ENCODE measurements around the gene CST9.

Gene CST9

DNA sequence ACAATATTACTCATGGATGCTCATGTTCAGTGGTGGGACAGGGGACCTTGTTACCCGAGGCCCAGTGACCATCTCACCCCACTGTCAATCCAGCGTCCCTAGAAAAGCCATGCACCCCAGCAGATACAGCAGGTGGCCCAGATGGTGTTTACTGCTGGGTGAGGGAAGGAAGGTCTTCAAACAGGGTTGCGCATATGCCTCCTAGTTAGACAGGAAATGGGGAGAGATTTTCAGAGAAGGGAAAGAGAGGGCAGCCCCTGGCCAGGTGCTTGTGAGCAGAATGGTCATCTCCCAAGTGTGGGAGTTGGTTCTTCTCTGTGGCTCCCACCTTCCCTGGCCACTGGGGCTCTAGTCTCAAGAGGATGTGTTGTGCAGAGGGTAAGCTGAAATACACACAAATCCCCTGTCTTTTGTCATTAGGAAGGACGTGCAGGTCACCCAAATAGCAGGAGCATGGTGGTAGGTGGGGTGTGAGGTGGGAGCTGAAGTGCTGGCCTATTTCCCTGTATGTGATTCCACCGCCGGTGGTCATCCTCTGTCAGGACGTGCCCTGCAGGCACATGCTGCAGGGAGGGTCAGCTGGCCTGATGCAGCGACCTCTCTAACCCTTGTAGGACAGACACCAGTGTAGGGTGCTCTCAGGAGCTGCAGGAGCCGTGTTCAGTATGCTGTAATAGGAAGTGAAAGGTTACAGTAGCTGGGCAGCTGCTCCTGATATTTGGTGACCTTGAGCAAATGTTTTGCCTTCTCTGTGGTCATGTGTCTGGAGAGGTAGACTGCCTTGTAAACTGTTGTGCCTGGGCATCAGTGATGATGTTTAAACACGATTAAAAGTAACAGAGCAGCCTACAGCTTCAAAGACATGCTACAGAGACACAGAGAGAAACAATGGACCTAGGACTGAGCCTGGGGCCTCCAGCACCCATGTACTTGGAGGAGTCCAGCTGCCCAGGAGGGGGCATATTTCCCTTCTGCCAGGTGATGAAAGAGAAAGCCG is 35.3 kb upstream of the CST9 start:
- Histone ChIP-seq H3K4me3 (ENCODE audit: low read depth in 1 of 2, low read length in 1 of 2) (no peak overlapping the region), H3K9me3 (no peaks in the 10 kb centered on the region), H3K27ac (no peak overlapping the region), H3K36me3 (no peaks in the 10 kb centered on the region), H3K27me3 (peaks cover 46% of the 10 kb centered on the region), H3K4me1 (ENCODE audit: control insufficient read depth in 1 of 2, insufficient read depth in 1 of 2, low read depth in 1 of 2, low read length in 1 of 2) (peaks cover 4 to 18% of the 10 kb centered on the region in 2 experiments)
- TF ChIP-seq, protein P1, sequence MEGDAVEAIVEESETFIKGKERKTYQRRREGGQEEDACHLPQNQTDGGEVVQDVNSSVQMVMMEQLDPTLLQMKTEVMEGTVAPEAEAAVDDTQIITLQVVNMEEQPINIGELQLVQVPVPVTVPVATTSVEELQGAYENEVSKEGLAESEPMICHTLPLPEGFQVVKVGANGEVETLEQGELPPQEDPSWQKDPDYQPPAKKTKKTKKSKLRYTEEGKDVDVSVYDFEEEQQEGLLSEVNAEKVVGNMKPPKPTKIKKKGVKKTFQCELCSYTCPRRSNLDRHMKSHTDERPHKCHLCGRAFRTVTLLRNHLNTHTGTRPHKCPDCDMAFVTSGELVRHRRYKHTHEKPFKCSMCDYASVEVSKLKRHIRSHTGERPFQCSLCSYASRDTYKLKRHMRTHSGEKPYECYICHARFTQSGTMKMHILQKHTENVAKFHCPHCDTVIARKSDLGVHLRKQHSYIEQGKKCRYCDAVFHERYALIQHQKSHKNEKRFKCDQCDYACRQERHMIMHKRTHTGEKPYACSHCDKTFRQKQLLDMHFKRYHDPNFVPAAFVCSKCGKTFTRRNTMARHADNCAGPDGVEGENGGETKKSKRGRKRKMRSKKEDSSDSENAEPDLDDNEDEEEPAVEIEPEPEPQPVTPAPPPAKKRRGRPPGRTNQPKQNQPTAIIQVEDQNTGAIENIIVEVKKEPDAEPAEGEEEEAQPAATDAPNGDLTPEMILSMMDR (IDR thresholded peaks at IDR 0.05) = no peak

GRCh38 chr20:23640018-23640601 is 34.4 kb upstream of the CST9 start:
- Histone ChIP-seq H3K4me1 (ENCODE audit: control insufficient read depth in 1 of 2, insufficient read depth in 1 of 2, low read depth in 1 of 2, low read length in 1 of 2) (peaks cover 4 to 19% of the 10 kb centered on the region in 2 experiments), H3K9me3 (no peaks in the 10 kb centered on the region), H3K36me3 (no peaks in the 10 kb centered on the region), H3K4me3 (ENCODE audit: low read depth in 1 of 2, low read length in 1 of 2) (no peak overlapping the region), H3K27me3 (peaks cover 52% of the 10 kb centered on the region), H3K27ac (no peak overlapping the region)
- TF ChIP-seq, protein P1 (IDR thresholded peaks at IDR 0.05) = no peak

DNA sequence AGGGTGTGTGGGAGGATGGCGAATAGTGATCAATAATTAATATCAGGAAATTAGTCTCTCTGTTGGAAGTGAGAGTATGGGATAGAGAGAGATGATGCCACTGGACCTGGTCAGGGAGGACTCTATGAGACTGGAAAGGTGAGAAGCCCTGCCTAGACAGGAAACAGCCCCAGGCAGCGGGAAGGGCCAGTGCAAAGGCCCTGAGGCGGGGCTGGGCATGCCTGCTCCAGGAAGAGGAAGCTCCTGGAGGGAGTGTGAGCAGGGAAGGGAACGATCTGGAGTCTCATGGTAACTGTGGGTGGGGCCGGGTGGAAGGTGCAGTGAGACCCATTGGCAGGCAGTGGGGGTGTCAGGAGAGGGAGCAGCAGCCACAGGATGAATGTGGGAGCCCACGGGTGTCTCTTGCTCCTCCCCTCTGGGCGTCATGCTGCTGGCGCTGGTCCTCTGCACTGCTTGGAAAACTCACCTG is 33.8 kb upstream of the CST9 start:
- no peaks in the 10 kb centered on the region for H3K36me3 ChIP-seq

GRCh38 chr20:23638309-23638708 is 32.6 kb upstream of the CST9 start:
- TF ChIP-seq, protein P1 (IDR thresholded peaks at IDR 0.05) = no peak
- H3K4me1 ChIP-seq (ENCODE audit: control insufficient read depth in 1 of 2, insufficient read depth in 1 of 2, low read depth in 1 of 2, low read length in 1 of 2) = peaks cover 4 to 16% of the 10 kb centered on the region in 2 experiments
- H3K9me3 ChIP-seq = no peaks in the 10 kb centered on the region
- H3K27ac ChIP-seq = no peak overlapping the region
- peaks cover 8% of the 10 kb centered on the region for H3K36me3 ChIP-seq
- peaks cover 46% of the 10 kb centered on the region for H3K27me3 ChIP-seq
- H3K4me3 ChIP-seq (ENCODE audit: low read depth in 1 of 2, low read length in 1 of 2) = peak overlapping the region in 1 of 2 experiments; percentile 74

More for the DNA sequence above, 33.8 kb upstream of the CST9 start:
- Histone ChIP-seq H3K4me1 (ENCODE audit: control insufficient read depth in 1 of 2, insufficient read depth in 1 of 2, low read depth in 1 of 2, low read length in 1 of 2) (peaks cover 4 to 19% of the 10 kb centered on the region in 2 experiments), H3K9me3 (no peaks in the 10 kb centered on the region), H3K27ac (no peak overlapping the region), H3K4me3 (ENCODE audit: low read depth in 1 of 2, low read length in 1 of 2) (no peak overlapping the region), H3K27me3 (peaks cover 52% of the 10 kb centered on the region)
- TF ChIP-seq, protein P1 (IDR thresholded peaks at IDR 0.05) = no peak

GRCh38 chr20:23637282-23638221 is 31.8 kb upstream of the CST9 start, which contains the start of gene CST3:
Gene CST3 (minus strand): TSS chr20:23637955. CDS start chr20:23637862, 93 bp downstream.
- H3K27ac ChIP-seq = peak within 1 kb of the TSS; percentile 57
- H3K4me3 ChIP-seq (ENCODE audit: low read depth in 1 of 2, low read length in 1 of 2) = peak within 1 kb of the TSS; percentile 55 to 74

More at GRCh38 chr20:23637282-23638221, 31.8 kb upstream of the CST9 start, which contains the start of gene CST3:
- TF ChIP-seq, protein P1 (IDR thresholded peaks at IDR 0.05) = no peak
- Histone ChIP-seq H3K9me3 (no peaks in the 10 kb centered on the region), H3K36me3 (peaks cover 16% of the 10 kb centered on the region), H3K4me1 (ENCODE audit: control insufficient read depth in 1 of 2, insufficient read depth in 1 of 2, low read depth in 1 of 2, low read length in 1 of 2) (peaks cover 4 to 16% of the 10 kb centered on the region in 2 experiments), H3K27me3 (peaks cover 44% of the 10 kb centered on the region)

All from neutrophil (primary cell).